Thyroid gland (tissue), 4 donors: ENCODE measurements around the gene CXCR6. TPM values are rescaled to one million over a fixed set of nuclear protein-coding genes. Genes with fewer than 3 reads are reported as not detected.
A peak's percentile ranks its signal among the peaks of the same experiment; 100 is the strongest.

ENCODE experiments used
- DNase-seq, 2 donors: peaks; one replicate each; pipeline ENCODE4 v3.0.0-alpha.2; 2019
- H3K27ac ChIP-seq, 3 donors: fragments of 200-600 bp; sonication (generic); 1 replicate in 2 of 3; 2 replicates in 1 of 3; pipeline ENCODE4 v1.5.1; 2016 to 2019; ENCODE audit warnings: mild to moderate bottlenecking in 1 of 3, moderate library complexity in 1 of 3
- H3K27me3 ChIP-seq: fragments of 200-600 bp; sonication (generic); one replicate; pipeline ENCODE4 v1.5.1; 2019
- H3K36me3 ChIP-seq, 2 donors: fragments of 200-600 bp; sonication (generic); one replicate each; pipeline ENCODE4 v1.5.1; 2016 to 2019
- H3K4me1 ChIP-seq, 2 donors: fragments of 200-600 bp; sonication (generic); one replicate each; pipeline ENCODE4 v1.5.1; 2017 to 2019
- H3K4me3 ChIP-seq, 3 donors: fragments of 200-600 bp; sonication (generic); replicated peaks in 1 of 3; 1 replicate in 2 of 3; 2 replicates in 1 of 3; pipeline ENCODE4 v1.5.1; 2016; ENCODE audit warnings: mild to moderate bottlenecking in 1 of 3
- H3K9me3 ChIP-seq: fragments of 200-600 bp; sonication (generic); one replicate; pipeline ENCODE4 v1.5.1; 2017
- CTCF ChIP-seq, 6 experiments: fragments of 200-600 bp in 3 of 6; fragments of 450-650 bp in 3 of 6; sonication (generic) in 3 of 6; IDR thresholded peaks; one replicate each; pipeline ENCODE4 v1.5.1; 2016 to 2019; ENCODE audit warnings: antibody characterized with exemption in 6 of 6, mild to moderate bottlenecking in 2 of 6, inconsistent platforms in 1 of 6, moderate library complexity in 1 of 6
- POLR2A ChIP-seq, 2 donors: fragments of 450-650 bp; IDR thresholded peaks; one replicate each; pipeline ENCODE4 v1.6.1; 2017; ENCODE audit warnings: antibody characterized with exemption in 2 of 2, mild to moderate bottlenecking in 2 of 2, moderate library complexity in 1 of 2
- WGBS, 2 donors: methylation state at CpG; one replicate each; pipeline ENCODE4 v1.1.5; 2017; 5-methylcytosine and 5-hydroxymethylcytosine counted together
- intact Hi-C: fragments of 100-400 bp; cut with DNase I; formaldehyde crosslinking; loops from one replicate; pipeline ENCODE4 v1.15.1; 2023
- total RNA-seq, 4 donors: library from RNA; depleted of rRNA; stranded (reverse); fragments of >200 nt; gene quantifications; one replicate each; pipeline ENCODE4 v1.2.3, GENCODE V29; 2016

CXCR6 gene
- total RNA-seq, 4 donors from 2014 or later, result 2.1 to 4.4 (median 3.4) TPM

DNA sequence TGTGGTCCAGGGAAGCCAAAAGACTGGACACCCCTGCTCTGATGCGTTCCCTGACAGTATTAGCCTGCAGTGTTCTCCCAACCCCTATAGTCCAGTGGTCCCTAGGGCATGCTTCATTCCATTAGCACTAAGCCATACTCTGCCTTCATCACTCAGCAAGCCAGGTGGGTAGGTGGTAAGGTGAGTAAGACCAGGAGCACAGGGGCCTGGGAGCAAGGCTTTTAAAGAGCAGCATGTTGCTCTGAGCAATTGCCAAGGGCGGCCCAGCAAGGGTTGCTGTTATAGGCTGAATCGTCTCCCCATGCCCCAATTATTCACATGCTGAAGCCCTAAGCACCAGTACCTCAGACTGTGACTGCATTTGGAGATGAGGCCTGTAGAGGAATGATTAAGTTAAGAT is 11.0 kb downstream of the CXCR6 start:
- intact Hi-C loops, result loop anchor here (5.0 kb wide), 1 partner anchor 38 kb away; no protein-coding TSS in a partner anchor
- peak overlapping the region; percentile 78 to 91 (median 89) for H3K27ac ChIP-seq
- H3K4me1 ChIP-seq, result peaks cover 38 to 64% of the 10 kb centered on the region in 2 donors
- DNase-seq, result no peak
- H3K9me3 ChIP-seq, result no peaks in the 10 kb centered on the region
- H3K4me3 ChIP-seq, result no peak overlapping the region
- WGBS, 2 donors, result 81 to 100% methylated on average over 3 of the region's 3 CpGs
- no peak for TF ChIP-seq POLR2A (IDR thresholded peaks at IDR 0.05)
- H3K36me3 ChIP-seq, result peaks cover 33 to 40% of the 10 kb centered on the region in 2 donors
- H3K27me3 ChIP-seq, result no peaks in the 10 kb centered on the region

GRCh38 chr3:45955017-45955647 is 11.9 kb downstream of the CXCR6 start:
- Histone ChIP-seq H3K27ac (peak overlapping the region; percentile 89 to 91 (median 89)), H3K27me3 (no peaks in the 10 kb centered on the region), H3K4me3 (no peak overlapping the region), H3K4me1 (peaks cover 38 to 66% of the 10 kb centered on the region in 2 donors), H3K9me3 (no peaks in the 10 kb centered on the region), H3K36me3 (peaks cover 29 to 45% of the 10 kb centered on the region in 2 donors)
- TF ChIP-seq POLR2A (IDR thresholded peaks at IDR 0.05) (peak in 1 of 2 donors; percentile 23), CTCF (IDR thresholded peaks at IDR 0.05) (peak in 2 of 6 experiments; percentile 22 to 43)
- intact Hi-C loops, result no loop called here
- 46 to 50% methylated on average over 11 of the region's 11 CpGs for WGBS, 2 donors
- peak; percentile 89 to 91 for DNase-seq

- intact Hi-C loops, result no loop called here
- TF ChIP-seq POLR2A (IDR thresholded peaks at IDR 0.05) (no peak), CTCF (IDR thresholded peaks at IDR 0.05) (no peak)
- peaks cover 28 to 50% of the 10 kb centered on the region in 2 donors for H3K36me3 ChIP-seq
- no peaks in the 10 kb centered on the region for H3K9me3 ChIP-seq
- DNase-seq, result peak; percentile 62 to 70
- H3K4me1 ChIP-seq, result peaks cover 38 to 69% of the 10 kb centered on the region in 2 donors
- no peak overlapping the region for H3K4me3 ChIP-seq
- peak overlapping the region; percentile 89 to 91 (median 89) for H3K27ac ChIP-seq
- H3K27me3 ChIP-seq, result no peaks in the 10 kb centered on the region
- WGBS, 2 donors, result 60 to 72% methylated on average over 4 of the region's 4 CpGs
These were observed 12.4 kb downstream of the CXCR6 start for GRCh38 chr3:45955706-45956105.

DNA sequence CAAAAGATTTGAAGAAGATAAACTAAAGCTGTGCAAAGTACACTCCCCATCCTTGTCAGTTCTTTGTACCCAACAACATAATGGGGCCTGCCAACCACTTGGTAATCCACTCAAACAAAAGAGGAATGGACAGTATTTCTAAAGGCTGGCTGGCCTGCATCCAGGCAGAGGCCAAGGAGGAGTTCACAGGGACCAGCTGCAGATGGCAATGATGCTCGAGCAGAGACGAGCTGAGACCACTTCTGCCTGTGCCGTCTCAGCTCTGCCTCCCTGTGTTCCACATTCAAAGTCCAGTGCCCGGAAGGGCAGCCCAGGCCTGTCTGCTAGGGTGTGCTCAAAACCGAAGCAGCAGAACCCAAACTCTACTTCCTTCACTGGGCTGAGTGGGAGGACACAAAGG is 14.3 kb downstream of the CXCR6 start:
- Histone ChIP-seq H3K4me1 (peaks cover 35 to 54% of the 10 kb centered on the region in 2 donors), H3K36me3 (peaks cover 36 to 55% of the 10 kb centered on the region in 2 donors), H3K9me3 (no peaks in the 10 kb centered on the region), H3K27ac (peak overlapping the region in 2 of 3 donors; percentile 89 to 91), H3K27me3 (no peaks in the 10 kb centered on the region), H3K4me3 (no peak overlapping the region)
- intact Hi-C loops, result no loop called here
- peak; percentile 68 to 87 for DNase-seq
- 53 to 59% methylated on average over 5 of the region's 5 CpGs for WGBS, 2 donors
- TF ChIP-seq POLR2A (IDR thresholded peaks at IDR 0.05) (no peak), CTCF (IDR thresholded peaks at IDR 0.05) (peak in 1 of 6 experiments; percentile 13)

DNA sequence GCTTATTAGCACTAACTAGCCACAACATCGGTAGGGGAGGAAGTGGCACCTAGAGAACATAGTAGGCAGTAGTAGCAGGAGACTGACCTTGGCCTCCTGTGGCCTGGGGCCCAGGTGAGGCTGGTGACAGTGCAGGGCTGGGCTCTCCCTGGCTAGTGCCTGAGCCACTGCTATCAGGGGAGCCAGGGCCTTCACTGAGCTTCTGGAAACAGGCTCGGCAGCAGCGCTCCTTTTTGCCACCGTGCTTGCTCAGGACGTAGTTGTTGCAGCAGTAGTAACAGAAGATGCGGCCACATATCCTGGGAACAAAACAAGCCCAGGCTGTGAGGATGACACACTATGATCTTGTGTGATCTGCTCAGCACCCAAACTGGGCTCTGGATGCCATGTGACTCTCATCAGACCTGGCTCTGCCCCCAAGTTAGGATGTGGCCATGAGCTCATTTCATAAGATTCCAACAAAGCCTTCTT is 15.1 kb downstream of the CXCR6 start:
- 94 to 100% methylated on average over 1 to 6 of the region's 6 CpGs for WGBS, 2 donors
- Histone ChIP-seq H3K27me3 (no peaks in the 10 kb centered on the region), H3K4me1 (peaks cover 27 to 46% of the 10 kb centered on the region in 2 donors), H3K9me3 (no peaks in the 10 kb centered on the region), H3K36me3 (peaks cover 42 to 63% of the 10 kb centered on the region in 2 donors), H3K4me3 (no peak overlapping the region), H3K27ac (peak overlapping the region in 2 of 3 donors; percentile 44 to 91)
- intact Hi-C loops, result no loop called here
- DNase-seq, result no peak
- TF ChIP-seq CTCF (IDR thresholded peaks at IDR 0.05), result no peak
- TF ChIP-seq POLR2A (IDR thresholded peaks at IDR 0.05), result no peak
